ENCODE results near the gene CLCN3.
A peak's percentile ranks its signal among the peaks of the same experiment; 100 is the strongest.

CLCN3 gene

DNA sequence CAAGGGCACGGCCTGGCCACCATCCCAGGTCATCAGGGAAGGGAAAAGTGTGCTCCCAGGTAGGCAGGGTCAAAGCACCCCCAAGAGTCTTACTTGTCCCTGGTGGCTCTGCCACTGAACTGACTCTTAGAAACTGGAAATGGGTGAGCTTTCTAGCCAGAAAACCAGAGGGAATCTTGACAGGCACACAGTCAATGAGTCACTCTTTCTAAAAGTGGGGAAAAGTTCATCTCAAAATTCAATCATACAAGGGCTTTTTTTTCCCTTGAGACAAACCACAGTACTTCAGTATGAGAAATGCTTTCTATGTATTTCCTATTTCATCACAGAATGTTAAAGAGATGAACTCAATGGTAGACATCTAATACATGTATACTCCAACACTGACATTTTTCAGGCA lies 124.9 kb downstream of the CLCN3 start:
- TF ChIP-seq, protein P1, sequence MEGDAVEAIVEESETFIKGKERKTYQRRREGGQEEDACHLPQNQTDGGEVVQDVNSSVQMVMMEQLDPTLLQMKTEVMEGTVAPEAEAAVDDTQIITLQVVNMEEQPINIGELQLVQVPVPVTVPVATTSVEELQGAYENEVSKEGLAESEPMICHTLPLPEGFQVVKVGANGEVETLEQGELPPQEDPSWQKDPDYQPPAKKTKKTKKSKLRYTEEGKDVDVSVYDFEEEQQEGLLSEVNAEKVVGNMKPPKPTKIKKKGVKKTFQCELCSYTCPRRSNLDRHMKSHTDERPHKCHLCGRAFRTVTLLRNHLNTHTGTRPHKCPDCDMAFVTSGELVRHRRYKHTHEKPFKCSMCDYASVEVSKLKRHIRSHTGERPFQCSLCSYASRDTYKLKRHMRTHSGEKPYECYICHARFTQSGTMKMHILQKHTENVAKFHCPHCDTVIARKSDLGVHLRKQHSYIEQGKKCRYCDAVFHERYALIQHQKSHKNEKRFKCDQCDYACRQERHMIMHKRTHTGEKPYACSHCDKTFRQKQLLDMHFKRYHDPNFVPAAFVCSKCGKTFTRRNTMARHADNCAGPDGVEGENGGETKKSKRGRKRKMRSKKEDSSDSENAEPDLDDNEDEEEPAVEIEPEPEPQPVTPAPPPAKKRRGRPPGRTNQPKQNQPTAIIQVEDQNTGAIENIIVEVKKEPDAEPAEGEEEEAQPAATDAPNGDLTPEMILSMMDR (IDR thresholded peaks at IDR 0.05; ENCODE audit: extremely low read depth, missing control alignments): no peak
- DNase-seq (ENCODE audit: low spot score): no peak

DNA sequence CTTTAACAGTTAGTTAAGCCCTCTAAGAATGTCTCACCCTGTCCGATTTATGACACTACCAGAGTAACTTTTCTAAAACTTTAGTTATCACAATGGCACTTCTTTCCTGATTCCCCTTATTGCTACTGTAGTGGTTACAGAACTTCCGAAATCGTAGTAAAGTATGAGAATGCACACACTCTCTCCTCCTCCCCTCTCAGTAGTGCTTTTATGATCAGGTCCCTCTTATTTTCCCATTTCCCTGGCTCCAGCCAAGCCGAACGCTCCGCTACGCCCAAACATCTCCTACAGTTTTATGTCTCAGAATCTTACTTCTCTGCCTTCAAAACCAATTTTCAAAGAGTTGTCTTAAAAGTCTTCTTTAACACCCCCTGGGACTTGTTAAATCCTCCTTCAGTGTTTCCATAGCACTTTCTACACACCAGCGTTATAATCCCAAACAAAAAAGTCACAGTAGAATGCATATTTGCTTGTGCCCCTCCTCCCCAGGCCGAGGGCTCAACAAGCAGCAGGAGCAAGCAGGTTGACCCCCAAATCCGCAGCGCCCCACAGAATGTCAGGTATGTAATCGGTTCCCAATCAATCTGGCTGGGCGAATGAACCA lies 136.7 kb downstream of the CLCN3 start:
- DNase-seq (ENCODE audit: low spot score): peak; percentile 29
- TF ChIP-seq, protein P1 (IDR thresholded peaks at IDR 0.05; ENCODE audit: extremely low read depth, missing control alignments): no peak

DNA sequence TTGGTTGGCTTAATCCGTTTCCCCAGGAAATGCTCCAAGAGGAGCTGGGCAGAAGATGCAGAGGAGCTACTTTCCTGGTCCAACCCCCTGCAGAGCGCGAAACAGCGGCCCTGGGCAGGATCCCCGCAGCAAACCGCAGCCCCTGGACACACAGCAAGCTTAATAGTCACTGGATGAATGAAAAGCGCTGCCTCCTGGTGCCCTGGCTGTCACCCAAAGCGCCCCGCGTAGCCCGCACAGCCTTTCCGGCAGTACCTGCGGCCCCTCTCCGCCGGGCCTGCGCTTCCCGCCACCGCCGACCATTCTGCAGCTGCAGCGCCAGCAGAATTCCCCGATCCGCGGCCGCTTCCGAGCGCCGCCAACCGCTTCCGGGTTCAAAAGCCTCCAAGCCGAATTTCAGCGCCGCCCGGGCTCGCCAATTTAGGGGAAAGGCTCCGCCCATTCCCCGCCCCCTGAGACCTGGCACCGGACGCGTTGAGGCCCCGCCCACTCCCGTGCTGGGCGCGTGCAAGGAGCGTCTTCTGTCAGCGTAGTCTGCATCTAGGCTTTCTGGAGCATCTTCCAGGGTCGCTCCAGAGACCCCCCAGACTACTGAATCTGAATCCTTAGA lies 137.3 kb downstream of the CLCN3 start, which contains the start of gene HPF1:
HPF1 (minus strand) TSS at position 370 of the 610 bp plus-strand sequence; CDS start at position 303, 67 bp downstream.
- DNase-seq (ENCODE audit: low spot score): peak; percentile 94
- TF ChIP-seq, protein P1 (IDR thresholded peaks at IDR 0.05; ENCODE audit: extremely low read depth, missing control alignments): no peak

DNA sequence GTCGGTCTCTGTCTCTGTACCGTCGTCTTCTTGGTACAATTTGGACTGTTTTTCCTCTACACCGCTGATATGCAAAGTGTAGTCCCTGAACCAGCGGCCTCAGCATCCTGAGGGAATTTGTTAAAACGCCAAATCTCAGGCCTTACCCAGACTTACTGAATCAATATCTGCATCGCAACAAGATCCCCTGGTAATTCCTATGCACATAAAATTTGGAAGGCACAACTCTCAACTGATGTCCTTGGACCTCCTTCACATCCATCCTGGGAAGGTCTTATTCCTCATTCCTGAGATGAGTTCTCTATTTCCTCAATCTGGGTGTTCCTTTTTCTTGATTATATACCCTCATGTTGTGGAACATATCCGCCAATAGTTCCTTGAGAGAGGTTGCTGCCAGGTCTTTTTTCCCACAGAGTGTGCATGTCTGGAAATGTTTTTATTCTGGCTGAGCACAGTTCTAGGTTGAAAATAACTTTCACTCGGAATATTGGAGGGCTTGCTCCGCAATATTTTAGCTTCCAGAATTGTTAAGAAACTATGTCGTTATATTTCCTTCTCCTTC lies 138.1 kb downstream of the CLCN3 start:
- DNase-seq (ENCODE audit: low spot score): no peak

DNA sequence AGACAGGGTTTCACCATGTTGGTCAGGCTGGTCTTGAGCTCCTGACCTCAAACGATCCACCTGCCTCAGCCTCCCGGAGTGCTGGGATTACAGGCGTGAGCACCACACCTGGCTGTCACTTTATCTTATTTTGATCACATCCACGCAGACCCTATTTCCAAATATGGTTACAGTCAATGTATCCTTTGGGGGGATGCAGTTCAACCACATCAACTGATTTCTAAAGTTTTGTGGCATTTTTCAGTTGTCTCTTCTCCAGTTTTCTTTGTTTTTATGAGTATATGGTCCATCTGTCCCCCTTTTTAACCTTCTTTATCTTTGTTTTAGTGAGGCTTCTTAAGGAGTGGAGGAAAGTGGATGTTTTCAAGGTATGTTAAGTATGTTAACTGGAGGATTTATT lies 141.5 kb downstream of the CLCN3 start:
- TF ChIP-seq, protein P1 (IDR thresholded peaks at IDR 0.05; ENCODE audit: extremely low read depth, missing control alignments): no peak
- DNase-seq (ENCODE audit: low spot score): no peak

More for the DNA sequence above, 138.1 kb downstream of the CLCN3 start:
- TF ChIP-seq, protein P1 (IDR thresholded peaks at IDR 0.05; ENCODE audit: extremely low read depth, missing control alignments): no peak

DNA sequence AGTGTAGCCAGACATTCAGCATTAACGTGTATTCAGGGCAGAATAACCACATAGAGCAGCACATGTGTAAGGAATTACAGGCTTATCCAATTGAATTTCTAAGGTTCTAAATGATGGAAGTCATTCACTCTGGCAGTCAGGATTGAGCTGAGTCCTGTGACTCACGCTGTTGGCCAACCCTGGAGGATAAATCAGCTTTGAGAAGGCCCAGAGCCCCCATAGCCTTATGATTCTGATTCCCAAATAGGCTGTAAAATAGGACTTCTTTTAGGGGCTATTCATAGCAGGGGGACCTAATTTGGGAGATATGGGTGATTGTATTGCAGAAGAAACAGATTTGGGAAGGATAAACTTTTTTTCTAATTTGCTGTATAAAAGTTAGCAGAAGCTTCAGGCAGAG lies 145.5 kb downstream of the CLCN3 start:
- TF ChIP-seq, protein P1 (IDR thresholded peaks at IDR 0.05; ENCODE audit: extremely low read depth, missing control alignments): no peak
- DNase-seq (ENCODE audit: low spot score): no peak

DNA sequence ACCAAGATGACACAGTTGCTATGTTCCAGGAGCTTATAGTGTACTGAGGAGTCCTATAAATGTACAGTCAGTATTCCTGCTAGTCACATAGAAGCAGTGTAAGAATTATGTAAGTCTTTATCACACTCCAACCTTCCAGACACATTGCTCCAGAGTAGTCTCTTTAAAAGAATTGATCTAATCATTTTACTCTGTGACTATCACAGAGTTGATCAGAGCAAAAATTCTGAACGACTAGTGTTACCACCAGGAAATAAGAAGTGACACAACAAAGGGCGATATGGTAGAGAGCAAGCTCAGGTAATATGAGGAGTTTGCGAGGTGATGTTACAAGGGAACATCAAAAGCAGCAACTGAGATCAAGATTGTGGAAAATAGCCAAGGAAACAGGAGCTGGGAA lies 146.4 kb downstream of the CLCN3 start:
- DNase-seq (ENCODE audit: low spot score): no peak
- TF ChIP-seq, protein P1 (IDR thresholded peaks at IDR 0.05; ENCODE audit: extremely low read depth, missing control alignments): no peak
